Activated T-cell treated with anti-CD3 and anti-CD28 coated beads for 24 hours (primary cell): Measurements from ENCODE around the gene FERMT1.
"Not testable (repeated sequence)": the region's sequence is repeated elsewhere in the genome, so short reads cannot be mapped to it uniquely, and the experiment has no call there.

Source experiments
- DNase-seq: peaks from one replicate; pipeline ENCODE4 v3.0.0-alpha.2; 2020; ENCODE audit warnings: low read depth

FERMT1 gene

DNA sequence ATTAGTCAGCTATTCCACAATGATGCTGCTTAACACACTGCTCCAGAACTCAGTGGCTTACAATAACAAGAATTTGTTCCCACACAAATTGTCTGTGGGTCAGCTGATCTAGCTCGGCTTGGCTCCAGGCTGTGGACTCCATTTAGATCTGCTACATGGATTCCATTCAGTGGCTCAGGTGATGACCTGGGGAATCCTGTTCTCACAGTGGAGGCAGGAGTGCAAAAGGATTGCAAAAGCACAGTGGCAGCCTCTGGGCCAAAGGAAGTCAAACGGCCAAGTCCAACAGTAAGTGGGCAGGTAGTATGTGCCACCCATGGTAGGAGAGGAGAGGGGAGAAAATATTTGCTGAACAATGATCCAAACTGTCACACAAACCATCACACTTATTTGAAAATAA lies 53.2 kb downstream of the FERMT1 start:
- DNase-seq = no peak

GRCh38 chr20:6067763-6068318 lies 55.0 kb downstream of the FERMT1 start:
- no peak for DNase-seq

DNA sequence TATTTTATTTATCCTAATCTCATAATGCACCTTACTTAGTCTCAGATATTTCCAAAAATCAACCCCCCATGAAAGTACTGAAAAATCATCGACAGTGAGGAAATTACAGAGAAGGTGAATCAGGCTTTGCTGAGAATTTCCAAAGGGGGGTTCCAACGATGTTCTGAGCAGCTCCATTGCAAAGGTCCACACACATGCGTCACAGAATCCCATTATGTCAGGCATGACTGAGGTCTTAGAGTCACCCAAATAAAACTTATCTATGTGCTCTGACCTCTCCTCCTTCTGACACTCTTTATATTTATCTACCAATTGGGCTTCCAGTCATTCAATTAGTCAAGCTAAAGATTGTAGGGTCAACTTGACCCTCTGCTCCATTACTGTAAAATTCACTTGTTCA lies 56.2 kb downstream of the FERMT1 start:
- DNase-seq = no peak

- DNase-seq = no peak
Observed at GRCh38 chr20:6061544-6061943, 61.3 kb downstream of the FERMT1 start.

DNA sequence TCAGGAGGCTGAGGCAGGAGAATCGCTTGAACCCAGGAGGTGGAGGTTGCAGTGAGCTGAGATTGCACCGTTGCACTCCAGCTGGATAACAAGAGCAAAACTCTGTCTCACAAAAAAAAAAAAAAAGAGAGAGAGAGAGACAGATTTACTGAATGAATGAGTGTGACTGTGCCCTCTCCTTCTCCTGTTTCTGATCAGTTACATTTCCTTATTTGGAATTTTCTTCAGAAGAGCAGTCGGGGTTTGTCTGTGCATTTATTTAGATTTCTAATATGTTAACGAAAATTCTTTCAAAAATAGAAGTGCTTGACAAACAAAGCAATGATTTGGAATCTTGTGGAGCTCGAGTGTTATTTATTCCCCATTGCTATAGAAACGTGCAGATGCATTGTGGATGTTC lies 62.6 kb downstream of the FERMT1 start:
- no peak for DNase-seq

GRCh38 chr20:6058684-6059295 lies 64.0 kb downstream of the FERMT1 start:
- DNase-seq = no peak

- no peak for DNase-seq
Observed at GRCh38 chr20:6057691-6058090, 65.1 kb downstream of the FERMT1 start.

DNA sequence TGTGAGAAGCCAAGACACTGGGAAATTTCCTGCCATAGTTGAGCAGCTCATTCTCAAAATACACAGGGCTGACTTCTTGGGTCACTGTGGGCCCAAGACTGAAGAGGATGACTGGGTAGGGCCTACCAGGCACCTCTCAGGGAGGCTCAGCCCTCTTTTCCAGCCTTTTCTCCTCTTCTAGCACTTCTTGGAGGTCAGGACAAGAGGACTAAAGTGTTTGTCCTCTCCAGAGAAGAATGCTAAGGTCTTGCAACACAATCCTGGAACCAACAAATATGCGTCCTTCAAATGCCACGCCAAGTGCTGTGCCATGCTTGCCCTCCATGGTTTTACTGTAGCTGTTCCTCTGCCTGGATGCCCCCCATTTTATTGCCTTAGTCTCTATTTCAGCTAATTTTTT lies 65.7 kb downstream of the FERMT1 start:
- DNase-seq = no peak

DNA sequence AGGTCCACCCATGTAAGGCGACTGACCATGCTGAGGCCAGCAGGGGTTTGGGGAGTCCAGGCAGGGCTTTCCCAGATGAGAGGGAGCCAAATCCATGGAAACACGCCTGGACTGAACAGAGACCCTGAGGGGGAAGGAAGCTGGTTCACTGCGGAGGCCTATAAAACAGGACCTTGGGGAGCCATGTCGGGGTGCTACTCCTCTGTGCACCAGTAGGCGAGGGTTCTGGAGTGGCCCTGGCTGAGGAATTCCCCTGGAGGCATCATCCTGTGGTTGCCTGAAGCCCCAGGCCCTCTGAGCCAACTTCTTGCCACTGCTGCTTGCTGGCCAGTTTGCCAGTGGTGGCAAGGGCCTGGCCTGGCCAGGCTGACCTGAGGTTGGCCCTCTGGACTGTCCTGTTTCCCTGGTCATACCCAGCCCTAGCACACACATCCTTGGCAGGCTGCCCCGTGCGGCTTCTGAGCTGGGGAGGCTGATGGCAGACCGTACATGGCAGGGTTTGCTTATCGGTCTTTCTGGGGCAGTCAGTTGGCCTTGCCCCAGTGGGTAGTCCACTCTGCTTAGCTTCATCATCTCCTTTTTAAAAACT lies 66.8 kb downstream of the FERMT1 start:
- no peak for DNase-seq

DNA sequence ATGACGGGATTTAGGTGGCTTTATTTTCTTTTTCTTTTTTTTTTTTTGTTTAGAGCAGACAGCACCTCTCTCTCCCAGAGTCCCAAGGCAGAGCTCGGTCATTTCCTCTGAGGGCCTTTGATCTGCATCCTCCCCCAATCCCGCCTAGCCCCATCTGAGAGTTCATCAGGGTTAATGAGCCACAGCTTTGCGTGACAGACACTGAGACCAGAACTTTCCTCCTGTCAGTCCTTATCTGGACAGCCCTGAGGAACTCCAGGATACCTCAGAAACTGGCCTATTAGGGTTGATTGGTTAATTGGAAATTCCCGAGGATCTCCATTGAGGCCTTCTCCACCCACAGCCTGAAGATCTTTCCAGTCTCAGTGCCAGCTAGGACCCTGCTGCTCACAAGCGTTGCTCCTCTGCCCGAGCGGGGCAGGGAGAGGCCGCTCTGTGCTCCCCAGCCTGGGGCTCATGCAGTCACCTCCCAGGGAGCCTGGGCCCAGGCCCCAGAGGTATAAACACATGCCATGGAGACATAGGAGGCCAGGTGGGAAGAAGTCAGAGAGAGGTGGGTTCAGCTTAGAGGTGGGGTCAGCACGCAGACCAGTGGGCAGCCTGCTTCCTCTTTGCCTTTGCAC lies 67.6 kb downstream of the FERMT1 start:
- no peak for DNase-seq

- not testable (repeated sequence) for DNase-seq
Observed at GRCh38 chr20:6054689-6055051, 68.2 kb downstream of the FERMT1 start.

GRCh38 chr20:6053776-6054688 lies 68.8 kb downstream of the FERMT1 start, which contains the start of gene LRRN4:
LRRN4 (minus strand) TSS chr20:6054060; CDS start chr20:6052799, 1,261 bp downstream.
- no peak for DNase-seq

- DNase-seq = no peak
Observed at GRCh38 chr20:6053064-6053775, 69.6 kb downstream of the FERMT1 start.

DNA sequence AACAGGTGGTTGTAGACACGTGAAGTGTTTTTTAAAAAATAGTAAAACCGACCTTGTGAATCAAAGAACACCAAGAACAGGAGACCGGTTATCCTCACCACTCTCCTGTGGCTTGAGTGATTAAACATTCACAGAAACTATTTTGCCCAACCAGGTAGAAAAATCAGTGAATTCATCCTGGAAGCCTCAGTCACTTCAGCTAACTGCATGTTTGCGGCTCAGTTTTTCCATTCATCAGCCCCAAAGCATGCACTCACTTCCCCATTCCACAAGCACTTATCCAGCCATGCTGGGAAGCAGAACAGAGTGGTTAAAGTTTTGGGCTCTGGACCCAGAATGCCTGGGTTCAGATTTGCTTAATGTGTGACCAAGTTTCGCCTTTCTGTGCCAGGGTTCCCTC lies 71.3 kb downstream of the FERMT1 start:
- DNase-seq = no peak

GRCh38 chr20:6048391-6048790 lies 74.4 kb downstream of the FERMT1 start:
- no peak for DNase-seq

GRCh38 chr20:6046432-6046831 lies 76.4 kb downstream of the FERMT1 start:
- no peak for DNase-seq

GRCh38 chr20:6045566-6045965 lies 77.3 kb downstream of the FERMT1 start:
- no peak for DNase-seq

DNA sequence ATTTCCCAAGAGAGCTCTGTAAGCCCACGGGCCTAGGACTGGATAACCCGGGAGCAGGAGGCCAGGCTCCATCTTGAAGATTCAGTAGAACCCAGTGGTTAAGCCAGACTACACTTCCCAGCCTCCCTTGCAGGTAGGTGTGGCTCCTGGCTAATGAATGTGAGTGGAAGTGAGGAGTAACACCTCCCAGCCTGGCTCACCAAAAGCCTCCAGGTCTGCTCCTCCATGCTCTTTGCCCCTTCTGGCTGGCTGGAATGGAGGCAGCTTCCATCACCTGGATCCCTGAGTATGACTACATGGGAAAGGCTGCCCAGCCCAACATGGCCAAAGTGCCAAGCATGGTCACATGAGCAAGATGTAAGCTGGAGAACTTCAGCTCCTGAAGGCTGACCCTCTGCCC lies 78.7 kb downstream of the FERMT1 start:
- no peak for DNase-seq

DNA sequence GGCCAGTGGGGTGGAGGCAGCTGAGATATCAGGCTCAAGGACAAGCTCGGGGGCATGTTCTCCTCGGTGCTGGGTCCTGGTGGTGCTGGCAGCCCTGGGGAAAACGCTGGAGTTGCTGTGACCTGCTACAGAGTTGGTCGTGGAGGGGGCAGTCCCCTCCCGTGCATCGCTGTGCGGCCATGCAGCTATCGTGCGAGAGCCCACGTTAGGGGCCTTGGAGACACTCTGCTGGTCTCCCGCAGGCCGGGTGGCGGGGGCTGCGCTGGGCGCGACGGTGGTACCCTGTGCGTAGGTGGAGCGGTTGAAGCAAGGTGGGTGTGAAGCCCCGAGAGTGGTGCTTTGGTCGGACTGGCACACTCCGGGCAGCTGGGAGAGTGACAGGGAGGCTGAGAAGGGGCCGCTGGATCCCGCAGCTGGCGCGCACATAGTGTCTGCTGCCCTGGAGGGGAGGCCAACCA lies 81.0 kb downstream of the FERMT1 start:
- DNase-seq = no peak

GRCh38 chr20:6040958-6041807 lies 81.6 kb downstream of the FERMT1 start:
- DNase-seq = no peak

DNA sequence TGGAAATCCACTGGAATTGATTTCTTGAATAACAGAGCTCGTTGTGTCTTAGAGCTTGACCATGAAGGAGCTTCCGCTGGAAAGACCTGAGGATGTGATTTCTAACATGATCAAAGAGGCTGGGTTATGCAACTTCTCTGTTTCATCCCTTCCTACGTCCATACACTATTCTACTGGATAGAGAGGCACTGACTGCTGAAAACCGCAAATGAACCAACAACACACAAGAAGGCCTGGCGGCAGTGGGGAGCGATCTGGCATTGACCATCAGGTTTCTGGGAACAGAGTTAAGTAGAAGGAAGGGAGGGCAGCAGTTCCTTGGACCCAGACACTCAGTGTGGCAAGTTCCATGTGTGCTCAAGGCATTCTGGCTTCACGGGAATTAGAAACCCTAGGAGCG lies 82.3 kb downstream of the FERMT1 start:
- DNase-seq = no peak
